ENCODE results near the gene CHMP4A. TPM values are rescaled to one million over a fixed set of nuclear protein-coding genes. Genes with fewer than 3 reads are reported as not detected.

The CHMP4A gene, protein sequence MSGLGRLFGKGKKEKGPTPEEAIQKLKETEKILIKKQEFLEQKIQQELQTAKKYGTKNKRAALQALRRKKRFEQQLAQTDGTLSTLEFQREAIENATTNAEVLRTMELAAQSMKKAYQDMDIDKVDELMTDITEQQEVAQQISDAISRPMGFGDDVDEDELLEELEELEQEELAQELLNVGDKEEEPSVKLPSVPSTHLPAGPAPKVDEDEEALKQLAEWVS
- 78.2 to 95.9 TPM (median 81.6 TPM) in 5 replicates for total RNA-seq (2022; extraction: Qiagen RNA extraction; ENCODE audit: low read depth)

DNA sequence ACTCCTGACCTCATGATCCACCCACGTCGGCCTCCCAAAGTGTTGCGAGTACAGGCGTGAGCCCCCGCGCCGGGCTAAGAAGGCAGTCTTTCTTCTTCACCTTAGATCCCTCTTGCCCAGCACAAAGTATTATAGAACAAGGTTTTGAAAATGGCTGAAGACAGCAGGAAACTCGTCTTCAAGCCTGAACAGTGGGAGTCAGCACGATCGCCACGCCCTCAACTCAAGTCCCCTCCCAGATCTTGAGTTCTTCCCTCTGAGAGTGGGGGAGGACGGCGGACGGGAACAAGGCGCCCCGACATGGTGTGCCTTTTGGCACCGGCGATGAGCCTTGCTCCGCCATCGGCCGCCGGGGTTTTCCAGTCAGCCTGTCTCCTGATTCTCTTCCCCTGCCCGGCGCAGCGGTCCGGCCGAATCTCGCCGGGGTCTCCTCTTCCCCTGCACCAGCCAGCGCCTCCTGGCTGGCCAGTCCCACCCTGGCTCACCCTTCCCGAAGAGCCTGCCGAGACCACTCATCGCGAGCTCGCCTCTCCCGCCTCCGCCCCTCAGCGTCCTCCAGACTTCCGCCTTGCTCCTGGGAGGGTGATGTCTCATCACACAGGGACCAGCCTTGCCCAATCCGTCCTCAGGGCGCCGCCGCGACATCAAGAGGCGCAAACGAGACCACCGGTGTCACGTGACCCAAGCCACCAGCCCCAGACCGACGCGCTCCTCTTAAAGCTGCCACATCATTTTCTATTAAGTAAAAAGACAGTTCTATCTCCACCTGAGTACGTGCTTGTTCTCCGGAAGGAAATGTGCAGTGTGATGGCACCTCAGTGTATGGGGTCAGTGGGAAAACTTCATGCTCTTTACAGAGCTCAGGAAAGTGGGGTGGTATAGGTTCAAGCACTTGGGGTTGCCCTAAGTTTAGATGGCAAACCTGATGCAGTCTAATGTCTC lies at the start of gene CHMP4A:
TSS of gene CHMP4A (minus strand) at position 565 of the 942 bp plus-strand sequence. CDS start at position 516, 49 bp downstream.

GRCh38 chr14:24232645-24233537 lies 19.6 kb upstream of the CHMP4A start, which contains the start of gene GMPR2:
GMPR2 (plus strand) TSS chr14:24232929; CDS start chr14:24233254, 325 bp downstream.

GRCh38 chr14:24232121-24232644 lies 18.9 kb upstream of the CHMP4A start, which contains the start of gene NEDD8:
NEDD8 (minus strand) TSS chr14:24232367; CDS start chr14:24232267, 100 bp downstream.

GRCh38 chr14:24215495-24216344 lies 2.4 kb upstream of the CHMP4A start, which contains the start of gene MDP1:
MDP1 (minus strand) TSS chr14:24216066; CDS start chr14:24215955, 111 bp downstream.

GRCh38 chr14:24195186-24196070 lies 17.9 kb downstream of the CHMP4A start, which contains the start of gene TM9SF1:
TM9SF1 (minus strand) TSS chr14:24195441; CDS start chr14:24195019, 422 bp downstream.

DNA sequence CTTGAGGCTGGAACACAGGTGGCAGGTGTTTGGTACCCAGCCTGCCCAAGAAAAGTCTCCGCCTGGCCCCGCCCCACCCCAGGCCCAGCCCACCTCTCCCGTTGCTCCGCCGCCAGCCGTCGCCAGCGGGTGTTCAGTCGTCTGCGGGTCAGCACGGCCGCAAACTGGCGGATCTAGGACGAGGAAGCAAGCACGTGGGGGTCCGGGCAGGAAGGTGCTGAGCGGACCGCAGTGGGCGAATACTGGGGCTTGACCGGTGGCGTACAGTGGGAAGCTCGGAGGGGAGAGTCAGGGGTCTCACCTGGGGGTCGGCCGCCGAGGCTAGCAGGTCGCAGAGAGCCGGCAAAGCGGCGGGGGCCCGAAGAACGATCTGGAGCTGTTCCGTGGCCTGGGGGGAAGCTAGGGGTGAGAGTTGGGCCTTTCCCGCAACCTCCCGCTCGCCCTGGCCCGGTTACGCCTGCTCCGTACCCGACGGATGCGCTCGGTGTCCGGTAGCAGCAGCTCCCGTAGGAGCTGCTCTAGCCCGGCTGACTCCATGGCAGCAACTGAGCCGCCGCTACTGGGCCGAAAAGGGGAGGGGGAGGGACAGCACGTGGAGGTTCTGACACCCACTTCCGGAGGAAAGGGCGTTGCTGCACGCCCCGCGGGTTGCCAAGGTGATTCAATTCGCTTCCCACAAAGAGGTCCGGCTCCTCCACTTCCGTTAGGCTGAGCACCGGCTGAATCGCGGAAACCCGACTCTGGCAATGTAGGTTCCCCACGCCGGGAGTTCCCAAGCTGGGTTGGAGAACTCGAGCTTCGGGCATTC lies 24.8 kb downstream of the CHMP4A start, which contains the start of gene IPO4:
TSS of gene IPO4 (minus strand) at position 566 of the 808 bp plus-strand sequence. CDS start at position 537, 29 bp downstream.

GRCh38 chr14:24171422-24172260 lies 41.6 kb downstream of the CHMP4A start, which contains the start of gene REC8:
REC8 (plus strand) TSS chr14:24172080; CDS start chr14:24172553, 473 bp downstream.

DNA sequence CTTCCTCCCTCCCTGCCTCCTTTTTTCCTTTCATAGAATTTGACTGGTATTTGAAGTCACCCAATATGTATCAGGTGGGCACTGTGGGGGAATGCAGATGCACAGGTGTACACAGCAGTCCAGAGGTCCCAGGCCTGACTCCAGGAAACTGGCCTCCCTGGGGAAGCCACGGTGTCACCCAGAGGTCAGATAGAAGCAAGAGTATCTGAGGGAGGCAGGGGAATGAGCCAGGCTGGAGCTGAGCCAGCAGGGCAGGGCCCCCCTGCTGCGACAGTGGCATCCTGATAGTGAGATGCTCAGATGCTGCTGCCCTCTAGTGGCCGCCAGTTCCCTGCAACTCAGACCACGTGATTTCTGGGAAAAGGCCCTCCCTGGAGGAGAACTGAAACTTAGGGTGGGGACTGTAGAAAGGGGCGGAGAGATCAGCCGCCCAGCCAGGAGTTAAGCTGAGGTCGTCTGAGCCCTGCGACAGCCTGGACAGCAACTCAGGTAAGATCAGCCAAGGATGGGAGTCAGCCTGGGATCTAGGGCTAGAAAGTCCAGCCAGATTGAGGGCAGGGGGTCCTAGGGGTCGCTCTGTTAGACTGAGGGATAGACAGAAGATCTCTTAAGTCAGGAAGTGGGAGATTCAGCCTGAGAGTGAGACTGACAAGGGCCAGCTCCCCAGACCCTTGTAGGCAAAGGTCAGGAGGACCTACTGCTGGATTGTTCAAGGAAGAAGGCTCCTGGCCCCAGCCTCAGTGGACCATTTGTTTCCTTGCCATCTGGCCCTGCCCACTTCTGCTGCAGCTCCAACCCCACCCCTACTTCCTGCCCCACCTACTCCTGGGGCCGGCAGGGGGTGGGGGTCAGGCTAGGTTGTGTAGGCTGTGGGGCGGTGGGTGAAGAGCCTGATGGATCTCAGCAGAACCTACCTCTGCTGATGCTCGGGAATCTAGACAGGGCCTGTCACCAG lies 52.2 kb downstream of the CHMP4A start, which contains the start of gene IRF9:
TSS of gene IRF9 (plus strand) at position 416 of the 955 bp plus-strand sequence. CDS start 880 bp downstream, outside the sequence.

Other genes starting within 250 kb of the CHMP4A start
- 26.6 to 33.9 TPM (median 31.5 TPM) in 5 replicates for gene DHRS4L2, start 224.6 kb downstream of the CHMP4A start, total RNA-seq (2022; extraction: Qiagen RNA extraction; ENCODE audit: low read depth)
- gene CARMIL3, start 161.5 kb downstream of the CHMP4A start, total RNA-seq (2022; extraction: Qiagen RNA extraction; ENCODE audit: low read depth) = 0.38 to 0.56 TPM (median 0.45 TPM) in 5 replicates
- gene CPNE6, start 141.9 kb downstream of the CHMP4A start, total RNA-seq (2022; extraction: Qiagen RNA extraction; ENCODE audit: low read depth) = not detected in 5 replicates
- gene PCK2, start 119.2 kb downstream of the CHMP4A start, total RNA-seq (2022; extraction: Qiagen RNA extraction; ENCODE audit: low read depth) = 18.2 to 20.8 TPM (median 19.0 TPM) in 5 replicates
- gene DCAF11, start 98.7 kb downstream of the CHMP4A start, total RNA-seq (2022; extraction: Qiagen RNA extraction; ENCODE audit: low read depth) = 20.4 to 24.2 TPM (median 21.1 TPM) in 5 replicates
- 0.48 to 1.2 TPM (median 1.0 TPM) in 5 replicates for gene NRL, start 98.5 kb downstream of the CHMP4A start, total RNA-seq (2022; extraction: Qiagen RNA extraction; ENCODE audit: low read depth)
- gene FITM1, start 82.8 kb downstream of the CHMP4A start, total RNA-seq (2022; extraction: Qiagen RNA extraction; ENCODE audit: low read depth) = 0.13 TPM in 1 of 5 replicates, not detected in the others
- 165 to 182 TPM (median 174 TPM) in 5 replicates for gene PSME1, start 77.3 kb downstream of the CHMP4A start, total RNA-seq (2022; extraction: Qiagen RNA extraction; ENCODE audit: low read depth)
- 48.8 to 64.4 TPM (median 62.6 TPM) in 5 replicates for gene EMC9, start 71.9 kb downstream of the CHMP4A start, total RNA-seq (2022; extraction: Qiagen RNA extraction; ENCODE audit: low read depth)
- 175 to 204 TPM (median 181 TPM) in 5 replicates for gene PSME2, start 66.9 kb downstream of the CHMP4A start, total RNA-seq (2022; extraction: Qiagen RNA extraction; ENCODE audit: low read depth)
- 21.0 to 29.8 TPM (median 27.3 TPM) in 5 replicates for gene RNF31, start 66.0 kb downstream of the CHMP4A start, total RNA-seq (2022; extraction: Qiagen RNA extraction; ENCODE audit: low read depth)
- gene IRF9, start 52.2 kb downstream of the CHMP4A start, total RNA-seq (2022; extraction: Qiagen RNA extraction; ENCODE audit: low read depth) = 17.3 to 22.2 TPM (median 20.2 TPM) in 5 replicates
- 3.7 to 7.0 TPM (median 4.8 TPM) in 5 replicates for gene REC8, start 41.4 kb downstream of the CHMP4A start, total RNA-seq (2022; extraction: Qiagen RNA extraction; ENCODE audit: low read depth)
- gene IPO4, start 24.7 kb downstream of the CHMP4A start, total RNA-seq (2022; extraction: Qiagen RNA extraction; ENCODE audit: low read depth) = 76.9 to 102 TPM (median 78.5 TPM) in 5 replicates
- 63.8 to 71.3 TPM (median 70.1 TPM) in 5 replicates for gene TM9SF1, start 18.0 kb downstream of the CHMP4A start, total RNA-seq (2022; extraction: Qiagen RNA extraction; ENCODE audit: low read depth)
- not detected in 5 replicates for gene TSSK4, start 7.8 kb downstream of the CHMP4A start, total RNA-seq (2022; extraction: Qiagen RNA extraction; ENCODE audit: low read depth)
- 28.2 to 30.5 TPM (median 28.9 TPM) in 5 replicates for gene MDP1, start 2.6 kb upstream of the CHMP4A start, total RNA-seq (2022; extraction: Qiagen RNA extraction; ENCODE audit: low read depth)
- 443 to 489 TPM (median 464 TPM) in 5 replicates for gene NEDD8, start 18.9 kb upstream of the CHMP4A start, total RNA-seq (2022; extraction: Qiagen RNA extraction; ENCODE audit: low read depth)
- gene GMPR2, start 19.4 kb upstream of the CHMP4A start, total RNA-seq (2022; extraction: Qiagen RNA extraction; ENCODE audit: low read depth) = 54.6 to 64.7 TPM (median 59.1 TPM) in 5 replicates
- gene TINF2, start 29.1 kb upstream of the CHMP4A start, total RNA-seq (2022; extraction: Qiagen RNA extraction; ENCODE audit: low read depth) = 33.6 to 39.6 TPM (median 38.4 TPM) in 5 replicates
- gene TGM1, start 49.7 kb upstream of the CHMP4A start, total RNA-seq (2022; extraction: Qiagen RNA extraction; ENCODE audit: low read depth) = 0.48 to 1.2 TPM (median 1.2 TPM) in 5 replicates
- gene RABGGTA, start 58.1 kb upstream of the CHMP4A start, total RNA-seq (2022; extraction: Qiagen RNA extraction; ENCODE audit: low read depth) = 15.9 to 17.8 TPM (median 17.5 TPM) in 5 replicates
- 10.3 to 13.4 TPM (median 11.5 TPM) in 5 replicates for gene DHRS1, start 86.3 kb upstream of the CHMP4A start, total RNA-seq (2022; extraction: Qiagen RNA extraction; ENCODE audit: low read depth)
- gene NOP9, start 86.4 kb upstream of the CHMP4A start, total RNA-seq (2022; extraction: Qiagen RNA extraction; ENCODE audit: low read depth) = 15.1 to 19.5 TPM (median 18.5 TPM) in 5 replicates
- 0.18 to 0.50 TPM (median 0.32 TPM) in 5 replicates for gene CIDEB, start 94.5 kb upstream of the CHMP4A start, total RNA-seq (2022; extraction: Qiagen RNA extraction; ENCODE audit: low read depth)
- gene LTB4R2, start 96.7 kb upstream of the CHMP4A start, total RNA-seq (2022; extraction: Qiagen RNA extraction; ENCODE audit: low read depth) = 2.9 to 7.2 TPM (median 3.7 TPM) in 5 replicates
- gene LTB4R, start 98.0 kb upstream of the CHMP4A start, total RNA-seq (2022; extraction: Qiagen RNA extraction; ENCODE audit: low read depth) = 5.3 to 7.0 TPM (median 6.2 TPM) in 5 replicates
- gene ADCY4, start 121.6 kb upstream of the CHMP4A start, total RNA-seq (2022; extraction: Qiagen RNA extraction; ENCODE audit: low read depth) = not detected in 5 replicates
- not detected in 5 replicates for gene RIPK3, start 126.5 kb upstream of the CHMP4A start, total RNA-seq (2022; extraction: Qiagen RNA extraction; ENCODE audit: low read depth)
- gene NFATC4, start 154.7 kb upstream of the CHMP4A start, total RNA-seq (2022; extraction: Qiagen RNA extraction; ENCODE audit: low read depth) = 0.07 to 0.40 TPM (median 0.22 TPM) in 5 replicates
- 0.13 to 0.48 TPM (median 0.16 TPM) in 5 replicates for gene NYNRIN, start 185.5 kb upstream of the CHMP4A start, total RNA-seq (2022; extraction: Qiagen RNA extraction; ENCODE audit: low read depth)
- gene CBLN3, start 216.2 kb upstream of the CHMP4A start, total RNA-seq (2022; extraction: Qiagen RNA extraction; ENCODE audit: low read depth) = 1.3 to 1.6 TPM (median 1.5 TPM) in 5 replicates
- gene KHNYN, start 216.5 kb upstream of the CHMP4A start, total RNA-seq (2022; extraction: Qiagen RNA extraction; ENCODE audit: low read depth) = 25.0 to 31.2 TPM (median 29.2 TPM) in 5 replicates
- 33.4 to 54.6 TPM (median 51.3 TPM) in 5 replicates for gene SDR39U1, start 229.3 kb upstream of the CHMP4A start, total RNA-seq (2022; extraction: Qiagen RNA extraction; ENCODE audit: low read depth)

All from A549 treated with CpdA at 1 μM for 4 hours (cell line).